Mesenchymal stem cell (in vitro differentiated cells and primary cell): ENCODE results near the gene CREB3L1.

ENCODE experiments used
- DNase-seq: peaks from one replicate; pipeline ENCODE4 v3.0.0-alpha.2; 2013
- H2AFZ ChIP-seq: one replicate; pipeline ENCODE4 v1.6.1; 2013; ENCODE audit warnings: low read depth, mild to moderate bottlenecking, control low read depth, inconsistent platforms, low read length, moderate library complexity
- H2AK5ac ChIP-seq: 2 replicates; pipeline ENCODE4 v1.6.1; 2013; ENCODE audit warnings: low read length, moderate library complexity, mild to moderate bottlenecking, inconsistent platforms; ENCODE audit not compliant: severe bottlenecking
- H2BK120ac ChIP-seq: one replicate; pipeline ENCODE4 v1.6.1; 2013; ENCODE audit warnings: low read depth, mild to moderate bottlenecking, inconsistent platforms, low read length, moderate library complexity
- H2BK12ac ChIP-seq, 2 experiments: one replicate each; pipeline ENCODE4 v1.6.1; 2013; ENCODE audit warnings: inconsistent platforms in 2 of 2, low read length in 2 of 2, mild to moderate bottlenecking in 2 of 2, moderate library complexity in 2 of 2, control low read depth in 1 of 2
- H2BK15ac ChIP-seq: one replicate; pipeline ENCODE4 v1.6.1; 2013; ENCODE audit warnings: mild to moderate bottlenecking, low read depth, inconsistent platforms; ENCODE audit not compliant: poor library complexity, severe bottlenecking
- H2BK5ac ChIP-seq: 2 replicates; pipeline ENCODE4 v1.6.1; 2013; ENCODE audit warnings: low read depth, mild to moderate bottlenecking, low read length, control low read depth, inconsistent platforms; ENCODE audit not compliant: poor library complexity, severe bottlenecking
- H3K14ac ChIP-seq, 2 experiments: one replicate each; pipeline ENCODE4 v1.6.1; 2013; ENCODE audit warnings: inconsistent platforms in 2 of 2, low read length in 2 of 2, control low read depth in 1 of 2, mild to moderate bottlenecking in 1 of 2, moderate library complexity in 1 of 2
- H3K18ac ChIP-seq, 2 experiments: one replicate each; pipeline ENCODE4 v1.6.1; 2013; ENCODE audit warnings: inconsistent platforms in 2 of 2, low read length in 2 of 2, control low read depth in 1 of 2, low read depth in 1 of 2, mild to moderate bottlenecking in 1 of 2
- H3K23ac ChIP-seq, 2 experiments: one replicate each; pipeline ENCODE4 v1.6.1; 2013; ENCODE audit warnings: inconsistent platforms in 2 of 2, low read length in 2 of 2, mild to moderate bottlenecking in 2 of 2, moderate library complexity in 2 of 2, control low read depth in 1 of 2
- H3K27ac ChIP-seq: 2 replicates; pipeline ENCODE4 v1.5.1; 2013; ENCODE audit warnings: mild to moderate bottlenecking, moderate library complexity, low read length, control low read depth, inconsistent platforms; ENCODE audit not compliant: poor library complexity, severe bottlenecking
- H3K27me3 ChIP-seq, 2 experiments: 2 replicates each; pipeline versions ENCODE4 v1.6.1 to v1.7.0; 2013; ENCODE audit warnings: low read length in 2 of 2, mild to moderate bottlenecking in 2 of 2, moderate library complexity in 2 of 2, control low read depth in 1 of 2, inconsistent platforms in 1 of 2; ENCODE audit not compliant: control insufficient read depth in 1 of 2, insufficient read depth in 1 of 2
- H3K36me3 ChIP-seq, 2 experiments: 2 replicates each; pipeline versions ENCODE4 v1.6.1 to v1.7.0; 2013; ENCODE audit warnings: low read length in 2 of 2, control low read depth in 1 of 2, inconsistent platforms in 1 of 2, low read depth in 1 of 2, mild to moderate bottlenecking in 1 of 2; ENCODE audit not compliant: insufficient read depth in 2 of 2, control insufficient read depth in 1 of 2
- H3K4ac ChIP-seq, 2 experiments: one replicate each; pipeline ENCODE4 v1.6.1; 2013; ENCODE audit warnings: inconsistent platforms in 2 of 2, low read length in 2 of 2, mild to moderate bottlenecking in 2 of 2, moderate library complexity in 2 of 2, control low read depth in 1 of 2, low read depth in 1 of 2
- H3K4me1 ChIP-seq: 2 replicates; pipeline ENCODE4 v1.6.1; 2013; ENCODE audit warnings: low read depth, low read length, control low read depth; ENCODE audit not compliant: control insufficient read depth, insufficient read depth
- H3K4me2 ChIP-seq: 2 replicates; pipeline ENCODE4 v1.6.1; 2013; ENCODE audit warnings: low read length, mild to moderate bottlenecking, inconsistent platforms; ENCODE audit not compliant: poor library complexity, severe bottlenecking
- H3K4me3 ChIP-seq, 2 experiments: 2 replicates each; pipeline versions ENCODE4 v1.5.1 to v1.7.0; 2013; ENCODE audit warnings: low read length in 2 of 2, mild to moderate bottlenecking in 2 of 2, control low read depth in 1 of 2, low read depth in 1 of 2; ENCODE audit not compliant: insufficient read depth in 1 of 2
- H3K79me1 ChIP-seq: replicated peaks from 2 replicates; pipeline ENCODE4 v1.6.1; 2013; ENCODE audit warnings: mild to moderate bottlenecking, control low read depth, low read length, inconsistent platforms; ENCODE audit not compliant: poor library complexity, severe bottlenecking
- H3K9ac ChIP-seq: 2 replicates; pipeline ENCODE4 v1.7.0; 2013; ENCODE audit warnings: mild to moderate bottlenecking, low read length, moderate library complexity
- H3K9me3 ChIP-seq: 2 replicates; pipeline ENCODE4 v1.7.0; 2013; ENCODE audit warnings: mild to moderate bottlenecking, low read length; ENCODE audit not compliant: control insufficient read depth
- H4K8ac ChIP-seq: one replicate; pipeline ENCODE4 v1.6.1; 2013; ENCODE audit warnings: inconsistent platforms, mild to moderate bottlenecking, low read length, moderate library complexity
- H4K91ac ChIP-seq: one replicate; pipeline ENCODE4 v1.6.1; 2013; ENCODE audit warnings: mild to moderate bottlenecking, low read length, inconsistent platforms
- WGBS: methylation state at CpG from one replicate; pipeline ENCODE4 v1.1.7; 2013; ENCODE audit warnings: mixed read lengths; 5-methylcytosine and 5-hydroxymethylcytosine counted together

The CREB3L1 gene

GRCh38 chr11:46332093-46332567, 54.7 kb downstream of the CREB3L1 start:
- Histone ChIP-seq H3K4me3 (no peak overlapping the region), H3K27ac (no peak overlapping the region), H2AK5ac (no peak overlapping the region), H3K9ac (no peak overlapping the region), H3K4me2 (peak overlapping the region; percentile 83), H3K27me3 (peaks cover 53 to 54% of the 10 kb centered on the region in 2 experiments), H3K14ac (no peak overlapping the region), H2AFZ (no peak overlapping the region), H3K18ac (no peak overlapping the region), H2BK12ac (no peak overlapping the region), H4K91ac (no peak overlapping the region), H3K9me3 (no peaks in the 10 kb centered on the region), H3K4me1 (peaks cover 23% of the 10 kb centered on the region), H2BK120ac (no peak overlapping the region), H3K36me3 (no peaks in the 10 kb centered on the region), H3K23ac (no peak overlapping the region), H2BK15ac (peak overlapping the region; percentile 46), H2BK5ac (no peak overlapping the region), H4K8ac (no peak overlapping the region), H3K4ac (no peak overlapping the region), H3K79me1 (no peaks in the 10 kb centered on the region)
- no peak for DNase-seq
- 31% methylated on average over 6 of the region's 8 CpGs for WGBS

- H4K91ac ChIP-seq, result no peak overlapping the region
- peaks cover 53 to 54% of the 10 kb centered on the region in 2 experiments for H3K27me3 ChIP-seq
- WGBS, result 2% methylated on average over 78 of the region's 99 CpGs
- H3K4me2 ChIP-seq, result peak overlapping the region; percentile 83
- peak overlapping the region; percentile 46 for H2BK15ac ChIP-seq
- no peaks in the 10 kb centered on the region for H3K36me3 ChIP-seq
- H3K14ac ChIP-seq, result peak overlapping the region in 1 of 2 experiments; percentile 49
- no peak overlapping the region for H2BK12ac ChIP-seq
- no peak overlapping the region for H2AK5ac ChIP-seq
- H2BK120ac ChIP-seq, result no peak overlapping the region
- no peaks in the 10 kb centered on the region for H3K9me3 ChIP-seq
- H3K23ac ChIP-seq, result peak overlapping the region in 1 of 2 experiments; percentile 75
- H2BK5ac ChIP-seq, result no peak overlapping the region
- no peaks in the 10 kb centered on the region for H3K79me1 ChIP-seq
- H3K27ac ChIP-seq, result no peak overlapping the region
- peak overlapping the region; percentile 45 to 53 for H3K4me3 ChIP-seq
- H3K4ac ChIP-seq, result no peak overlapping the region
- no peak for DNase-seq
- H4K8ac ChIP-seq, result no peak overlapping the region
- H3K9ac ChIP-seq, result no peak overlapping the region
- H3K4me1 ChIP-seq, result peaks cover 23% of the 10 kb centered on the region
- no peak overlapping the region for H3K18ac ChIP-seq
- peak overlapping the region; percentile 70 for H2AFZ ChIP-seq
Measured at GRCh38 chr11:46332568-46333393, 55.3 kb downstream of the CREB3L1 start.

GRCh38 chr11:46333394-46333947, 56.0 kb downstream of the CREB3L1 start:
- no peak overlapping the region for H4K8ac ChIP-seq
- no peak overlapping the region for H3K4ac ChIP-seq
- peak overlapping the region in 1 of 2 experiments; percentile 35 for H2BK12ac ChIP-seq
- H3K4me1 ChIP-seq, result peaks cover 24% of the 10 kb centered on the region
- H3K79me1 ChIP-seq, result no peaks in the 10 kb centered on the region
- H2BK120ac ChIP-seq, result no peak overlapping the region
- 19% methylated on average over 19 of the region's 25 CpGs for WGBS
- peak overlapping the region; percentile 45 to 53 for H3K4me3 ChIP-seq
- H3K9ac ChIP-seq, result no peak overlapping the region
- H3K27me3 ChIP-seq, result peaks cover 53 to 54% of the 10 kb centered on the region in 2 experiments
- no peak overlapping the region for H3K27ac ChIP-seq
- no peak overlapping the region for H2BK15ac ChIP-seq
- H3K18ac ChIP-seq, result no peak overlapping the region
- no peak overlapping the region for H2AK5ac ChIP-seq
- no peak for DNase-seq
- H3K23ac ChIP-seq, result peak overlapping the region in 1 of 2 experiments; percentile 75
- H2AFZ ChIP-seq, result peak overlapping the region; percentile 70
- H2BK5ac ChIP-seq, result no peak overlapping the region
- H3K14ac ChIP-seq, result no peak overlapping the region
- H3K36me3 ChIP-seq, result no peaks in the 10 kb centered on the region
- H3K4me2 ChIP-seq, result peak overlapping the region; percentile 83
- H4K91ac ChIP-seq, result no peak overlapping the region
- H3K9me3 ChIP-seq, result no peaks in the 10 kb centered on the region

GRCh38 chr11:46334211-46334610, 56.7 kb downstream of the CREB3L1 start:
- Histone ChIP-seq H4K8ac (no peak overlapping the region), H3K36me3 (no peaks in the 10 kb centered on the region), H2BK120ac (no peak overlapping the region), H2AFZ (no peak overlapping the region), H2BK5ac (no peak overlapping the region), H2BK15ac (no peak overlapping the region), H3K18ac (no peak overlapping the region), H3K4me2 (no peak overlapping the region), H3K9me3 (no peaks in the 10 kb centered on the region), H3K4me1 (peaks cover 31% of the 10 kb centered on the region), H3K27ac (no peak overlapping the region), H3K4ac (no peak overlapping the region), H3K27me3 (peaks cover 53% of the 10 kb centered on the region in 2 experiments), H2AK5ac (no peak overlapping the region), H3K9ac (no peak overlapping the region), H4K91ac (no peak overlapping the region), H2BK12ac (no peak overlapping the region), H3K79me1 (no peaks in the 10 kb centered on the region), H3K23ac (no peak overlapping the region), H3K14ac (no peak overlapping the region), H3K4me3 (no peak overlapping the region)
- DNase-seq, result no peak
- WGBS, result 90% methylated on average over 3 of the region's 3 CpGs
